CD4-positive, alpha-beta memory T cell (primary cell): ENCODE measurements around the gene ADM2. TPM values are rescaled to one million over a fixed set of nuclear protein-coding genes. Genes with fewer than 3 reads are reported as not detected.

Source experiments
- CTCF ChIA-PET: fragments of 350-600 bp; sonication (Branson Sonifier 250); formaldehyde crosslinking; loops from one replicate; lab custom pipeline; 2021; ENCODE audit warnings: inconsistent platforms; ENCODE audit not compliant: partially characterized antibody; lab: Charles Lee
- POLR2A ChIA-PET: fragments of 350-600 bp; sonication (Branson Sonifier 250); formaldehyde crosslinking; loops from one replicate; lab custom pipeline; 2021; ENCODE audit not compliant: partially characterized antibody; lab: Charles Lee
- DNase-seq, 5 donors: peaks; one replicate each; pipeline versions ENCODE4 v3.0.0 to v3.0.0-alpha.2; 2020 to 2022; ENCODE audit warnings: mixed read lengths in 1 of 5
- H3K27ac ChIP-seq: one replicate; pipeline ENCODE4 v1.7.0; 2013; ENCODE audit warnings: low read depth, low read length
- H3K27me3 ChIP-seq: 2 replicates; pipeline ENCODE4 v1.7.0; 2013; ENCODE audit warnings: mild to moderate bottlenecking, low read length, moderate library complexity; ENCODE audit not compliant: insufficient read depth
- H3K36me3 ChIP-seq: 2 replicates; pipeline ENCODE4 v1.7.0; 2013; ENCODE audit warnings: mild to moderate bottlenecking, low read length, moderate library complexity; ENCODE audit not compliant: insufficient read depth
- H3K4me1 ChIP-seq: 2 replicates; pipeline ENCODE4 v1.7.0; 2013; ENCODE audit warnings: mild to moderate bottlenecking, low read length, moderate library complexity; ENCODE audit not compliant: insufficient read depth
- H3K4me3 ChIP-seq, 2 donors: one replicate each; pipeline ENCODE4 v1.7.0; 2013; ENCODE audit warnings: low read length in 2 of 2, mild to moderate bottlenecking in 1 of 2
- H3K9me3 ChIP-seq, 2 donors: one replicate each; pipeline ENCODE4 v1.7.0; 2013; ENCODE audit warnings: low read length in 2 of 2, control low read depth in 1 of 2; ENCODE audit not compliant: control insufficient read depth in 1 of 2
- H3K27ac Mint-ChIP-seq, 7 donors: one replicate each; pipeline ENCODE4 v1.8.0; 2020 to 2021; ENCODE audit warnings: mixed read lengths in 7 of 7, mild to moderate bottlenecking in 6 of 7, inconsistent platforms in 3 of 7, moderate library complexity in 3 of 7
- H3K27me3 Mint-ChIP-seq, 2 donors: one replicate each; pipeline ENCODE4 v1.8.0; 2020 to 2021; ENCODE audit warnings: mixed read lengths in 2 of 2
- H3K36me3 Mint-ChIP-seq, 2 donors: one replicate each; pipeline ENCODE4 v1.8.0; 2020 to 2021; ENCODE audit warnings: mixed read lengths in 2 of 2, inconsistent platforms in 1 of 2, mild to moderate bottlenecking in 1 of 2
- H3K4me1 Mint-ChIP-seq, 4 donors: one replicate each; pipeline ENCODE4 v1.8.0; 2020 to 2021; ENCODE audit warnings: mixed read lengths in 4 of 4, mild to moderate bottlenecking in 1 of 4
- H3K4me3 Mint-ChIP-seq, 8 donors: one replicate each; pipeline ENCODE4 v1.8.0; 2020 to 2021; ENCODE audit warnings: mixed read lengths in 8 of 8, mild to moderate bottlenecking in 7 of 8, moderate library complexity in 6 of 8, inconsistent platforms in 3 of 8
- H3K9me3 Mint-ChIP-seq, 8 donors: one replicate each; pipeline ENCODE4 v1.8.0; 2020 to 2021; ENCODE audit warnings: mixed read lengths in 8 of 8, mild to moderate bottlenecking in 5 of 8, inconsistent platforms in 3 of 8, moderate library complexity in 1 of 8
- intact Hi-C: fragments of 100-400 bp; cut with micrococcal nuclease; formaldehyde crosslinking; loops from one replicate; pipeline ENCODE4 v1.15.1; 2023
- polyA plus RNA-seq, 2 donors: library from polyadenylated mRNA; unstranded; fragments of 300-500 nt; fragmentation: Illumina TruSeq; gene quantifications; one replicate each; pipeline ENCODE4 v1.2.3, GENCODE V29; 2021
- total RNA-seq, 2 experiments: library from RNA; stranded (reverse); gene quantifications; one replicate each; pipeline ENCODE4 v1.2.3, GENCODE V29; 2021

The ADM2 gene
- total and polyA plus RNA-seq, 4 experiments from 2014 or later, result 0.07 to 4.5 (median 2.4) TPM

DNA sequence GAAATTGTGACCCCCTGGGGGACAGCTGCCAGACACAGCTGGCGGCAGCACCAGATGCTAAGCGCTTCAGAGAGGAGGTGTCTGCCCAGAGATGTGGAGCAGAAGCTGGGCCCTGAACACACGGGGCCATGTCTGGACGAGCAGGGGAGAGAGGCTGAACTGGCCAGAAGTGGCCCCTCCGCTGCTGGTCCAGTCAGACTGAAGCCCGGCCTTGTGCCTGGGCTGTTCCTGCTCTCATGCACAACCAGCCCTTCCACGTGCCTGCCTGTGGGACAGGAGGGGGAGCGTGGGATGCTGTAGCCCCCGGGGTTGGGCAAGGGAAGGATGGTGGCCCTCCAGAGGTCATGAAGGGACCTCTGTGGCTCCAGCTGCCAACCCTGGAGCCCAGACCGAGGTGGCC lies 1.8 kb downstream of the ADM2 start:
- peaks cover 2 to 15% (median 9%) of the 10 kb centered on the region in 4 donors for H3K4me1 Mint-ChIP-seq
- H3K27ac Mint-ChIP-seq, result no peak overlapping the region
- peak overlapping the region in 3 of 8 donors; percentile 26 to 67 (median 60) for H3K4me3 Mint-ChIP-seq
- no peaks in the 10 kb centered on the region for H3K9me3 ChIP-seq
- no peak overlapping the region for H3K27ac ChIP-seq
- H3K4me3 ChIP-seq, result no peak overlapping the region
- no peaks in the 10 kb centered on the region for H3K27me3 Mint-ChIP-seq
- POLR2A ChIA-PET, result interaction anchor here (1.0 to 4.1 kb wide), 2 partner anchors 14 to 39 kb away, joined by 5 to 39 read pairs; no protein-coding TSS in a partner anchor
- intact Hi-C loops, result no loop called here
- DNase-seq, result no peak
- CTCF ChIA-PET, result interaction anchor here (1.1 kb wide), 1 partner anchor 17 kb away, joined by 5 read pairs; no protein-coding TSS in a partner anchor
- H3K4me1 ChIP-seq, result peaks cover 11% of the 10 kb centered on the region
- H3K27me3 ChIP-seq, result no peaks in the 10 kb centered on the region
- no peaks in the 10 kb centered on the region for H3K36me3 ChIP-seq
- H3K9me3 Mint-ChIP-seq, result no peaks in the 10 kb centered on the region
- no peaks in the 10 kb centered on the region for H3K36me3 Mint-ChIP-seq

GRCh38 chr22:50483556-50483955 lies 2.2 kb downstream of the ADM2 start:
- Mint-ChIP-seq H3K9me3 (no peaks in the 10 kb centered on the region), H3K4me3 (no peak overlapping the region), H3K27me3 (no peaks in the 10 kb centered on the region), H3K36me3 (no peaks in the 10 kb centered on the region), H3K27ac (no peak overlapping the region), H3K4me1 (peaks cover 2 to 15% (median 9%) of the 10 kb centered on the region in 4 donors)
- peaks cover 11% of the 10 kb centered on the region for H3K4me1 ChIP-seq
- no peaks in the 10 kb centered on the region for H3K27me3 ChIP-seq
- DNase-seq, result no peak
- ChIA-PET POLR2A (interaction anchor here (0.6 to 4.1 kb wide), 2 partner anchors 14 to 42 kb away, joined by 3 to 39 read pairs; no protein-coding TSS in a partner anchor), CTCF (interaction anchor here (0.9 kb wide), 1 partner anchor 42 kb away, joined by 4 read pairs; the partner anchor contains the start of gene SCO2)
- H3K4me3 ChIP-seq, result no peak overlapping the region
- H3K9me3 ChIP-seq, result no peaks in the 10 kb centered on the region
- intact Hi-C loops, result no loop called here
- no peak overlapping the region for H3K27ac ChIP-seq
- no peaks in the 10 kb centered on the region for H3K36me3 ChIP-seq

DNA sequence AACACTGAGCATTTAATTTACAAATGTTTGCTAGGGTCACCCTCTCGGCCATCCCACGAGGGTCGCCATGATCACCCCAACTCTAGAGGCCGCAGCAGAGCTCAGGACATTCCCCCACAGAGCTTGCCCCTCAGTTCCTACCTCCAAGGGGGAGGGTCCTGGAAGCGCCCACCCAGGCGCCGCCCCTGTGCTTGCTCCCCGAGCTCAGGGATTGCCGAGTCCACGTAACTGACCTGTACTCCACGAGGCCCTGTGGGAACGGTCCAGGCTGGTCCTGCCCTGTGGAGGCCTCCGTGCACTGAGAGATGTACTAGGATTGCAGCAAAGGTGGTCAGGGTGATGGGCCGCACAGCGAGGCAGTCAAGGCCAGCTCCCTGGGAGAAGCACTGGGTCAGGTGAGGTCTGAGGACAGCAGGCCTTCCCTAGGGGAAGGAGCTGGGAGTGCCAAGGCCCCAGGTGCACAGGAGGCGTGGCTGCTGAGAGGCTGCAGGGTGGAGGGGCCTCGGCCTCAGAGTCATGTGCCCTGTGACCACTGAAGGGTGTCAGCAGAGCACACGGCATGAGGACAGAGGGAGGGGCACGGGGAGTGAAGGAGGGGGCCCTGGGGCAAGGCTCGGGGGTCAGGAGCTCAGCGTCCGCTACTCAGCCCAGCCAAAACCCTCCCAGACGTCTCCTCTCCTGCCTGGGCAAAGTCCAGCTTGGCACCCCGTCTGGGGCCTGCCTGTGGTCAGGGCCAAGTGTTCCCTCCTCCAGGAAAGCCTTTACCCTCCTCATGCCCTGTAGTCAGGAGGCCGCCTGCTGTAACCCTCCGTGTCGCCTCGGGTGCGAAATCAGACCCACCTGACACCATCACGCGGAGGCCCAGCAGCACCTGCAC lies 2.9 kb downstream of the ADM2 start:
- ChIA-PET POLR2A (interaction anchor here (0.6 to 4.1 kb wide), 2 partner anchors 15 to 42 kb away, joined by 3 to 39 read pairs; no protein-coding TSS in a partner anchor), CTCF (interaction anchor here (0.9 kb wide), 2 partner anchors 14 to 41 kb away, joined by 4 to 5 read pairs; partner anchors contain the start of gene SCO2)
- Mint-ChIP-seq H3K36me3 (no peaks in the 10 kb centered on the region), H3K4me3 (peak overlapping the region in 3 of 8 donors; percentile 21 to 48 (median 46)), H3K27ac (no peak overlapping the region), H3K9me3 (no peaks in the 10 kb centered on the region), H3K27me3 (no peaks in the 10 kb centered on the region), H3K4me1 (peaks cover 2 to 15% (median 9%) of the 10 kb centered on the region in 4 donors)
- no peaks in the 10 kb centered on the region for H3K27me3 ChIP-seq
- no peak for DNase-seq
- no peaks in the 10 kb centered on the region for H3K9me3 ChIP-seq
- intact Hi-C loops, result no loop called here
- peaks cover 11% of the 10 kb centered on the region for H3K4me1 ChIP-seq
- H3K4me3 ChIP-seq, result no peak overlapping the region
- no peaks in the 10 kb centered on the region for H3K36me3 ChIP-seq
- no peak overlapping the region for H3K27ac ChIP-seq

DNA sequence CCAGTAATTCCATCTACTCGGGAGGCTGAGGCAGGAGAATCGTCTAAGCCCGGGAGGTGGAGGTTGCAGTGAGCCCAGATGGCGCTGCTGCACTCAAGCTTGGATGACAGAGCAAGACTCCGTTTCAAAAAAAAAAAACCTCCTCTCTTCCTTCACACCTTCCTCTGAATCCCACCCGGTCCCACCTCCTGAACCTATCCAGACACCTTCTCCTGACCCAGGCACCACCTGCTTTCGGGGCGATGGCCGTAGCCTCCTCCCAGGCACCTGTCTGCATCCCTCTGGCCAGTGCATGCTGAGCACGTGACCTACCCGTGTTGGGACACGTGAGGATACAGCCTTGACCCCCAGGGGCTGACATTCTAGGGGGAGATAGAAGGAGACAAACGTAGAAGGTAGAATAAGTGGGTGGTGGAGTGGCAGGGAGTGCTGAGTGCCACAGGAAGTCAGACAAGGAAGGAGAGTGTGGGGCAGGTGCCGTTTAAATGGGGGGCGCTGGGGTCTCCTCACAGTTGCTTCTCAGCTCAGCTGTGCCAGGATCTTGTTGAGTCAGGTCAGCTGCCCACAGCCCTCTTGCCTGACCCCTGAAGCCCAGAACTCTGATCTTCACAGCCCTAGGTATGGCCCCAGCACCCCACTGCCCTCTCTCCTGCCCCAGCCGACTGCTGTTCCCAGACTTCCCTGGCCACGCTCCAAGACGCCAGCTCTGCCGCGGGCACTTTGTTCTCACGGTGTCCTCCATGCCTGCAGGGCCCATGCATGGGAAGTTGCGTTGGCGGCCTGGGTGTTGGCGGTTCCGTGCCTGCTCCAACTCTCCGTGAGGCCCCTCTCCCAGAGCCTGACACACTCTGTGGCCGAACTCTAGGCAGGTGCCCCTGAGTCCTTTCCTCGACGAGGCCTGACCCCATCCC lies 4.1 kb downstream of the ADM2 start:
- POLR2A ChIA-PET, result no interaction called here
- Histone ChIP-seq H3K4me1 (peaks cover 11% of the 10 kb centered on the region), H3K27me3 (no peaks in the 10 kb centered on the region), H3K4me3 (no peak overlapping the region), H3K9me3 (no peaks in the 10 kb centered on the region), H3K36me3 (no peaks in the 10 kb centered on the region), H3K27ac (no peak overlapping the region)
- intact Hi-C loops, result no loop called here
- Mint-ChIP-seq H3K36me3 (no peaks in the 10 kb centered on the region), H3K27me3 (no peaks in the 10 kb centered on the region), H3K9me3 (no peaks in the 10 kb centered on the region), H3K4me3 (peak overlapping the region in 1 of 8 donors; percentile 7), H3K27ac (peak overlapping the region in 1 of 7 donors; percentile 30), H3K4me1 (peaks cover 0 to 7% (median 2%) of the 10 kb centered on the region in 4 donors)
- CTCF ChIA-PET, result interaction anchor here (0.9 to 2.2 kb wide), 2 partner anchors 12 to 13 kb away, joined by 5 to 8 read pairs; no protein-coding TSS in a partner anchor
- no peak for DNase-seq

DNA sequence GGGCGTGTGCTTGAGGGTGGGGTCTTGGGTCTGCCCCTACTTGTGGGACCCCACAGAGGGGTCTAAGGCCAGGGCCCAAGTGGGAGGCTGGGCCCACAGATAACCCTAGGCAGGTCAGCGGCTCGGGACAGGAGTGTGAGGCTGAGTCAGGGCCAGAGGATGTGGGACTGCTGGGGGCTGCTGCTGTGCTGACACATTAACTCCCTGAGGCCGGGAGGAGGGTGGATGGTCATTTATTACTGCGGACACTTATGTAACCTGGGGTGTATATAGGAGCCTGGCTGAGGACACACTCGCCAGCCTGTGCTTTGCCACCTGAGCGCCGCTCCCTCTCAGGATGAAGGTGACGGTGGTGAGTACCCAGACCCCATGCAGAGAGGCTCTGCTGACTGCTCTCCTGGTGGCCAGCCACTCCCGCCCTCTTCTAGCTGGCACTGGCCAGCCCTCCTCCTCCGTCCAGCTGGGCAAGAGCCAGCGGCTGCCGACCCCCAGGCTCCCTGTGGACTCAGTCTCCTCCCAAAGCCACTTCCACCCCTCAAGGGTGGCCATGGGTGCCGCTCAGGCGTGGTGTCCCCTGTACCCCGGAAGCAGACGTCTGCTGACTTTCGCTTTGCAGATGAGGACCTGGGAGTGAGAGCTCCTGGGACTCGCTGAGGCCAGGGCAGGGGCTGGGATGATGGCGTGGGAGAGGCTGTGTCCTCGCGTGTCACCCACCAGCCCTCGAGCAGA lies 5.4 kb downstream of the ADM2 start, which contains the start of gene MIOX:
Gene MIOX (plus strand): TSS at position 299 of the 729 bp plus-strand sequence. CDS start 39 bp downstream, at position 338.
- no peaks in the 10 kb centered on the region for H3K36me3 ChIP-seq
- H3K4me1 ChIP-seq, result peaks cover 15% of the 10 kb centered on the region
- Mint-ChIP-seq H3K36me3 (no peaks in the 10 kb centered on the region), H3K4me3 (no peak within 1 kb of the TSS), H3K4me1 (peaks cover 5 to 13% (median 6%) of the 10 kb centered on the region in 4 donors), H3K27me3 (no peaks in the 10 kb centered on the region), H3K9me3 (no peaks in the 10 kb centered on the region), H3K27ac (peak within 1 kb of the TSS in 2 of 7 donors; percentile 4 to 30)
- intact Hi-C loops, result no loop called here
- H3K27me3 ChIP-seq, result no peaks in the 10 kb centered on the region
- POLR2A ChIA-PET, result no interaction called here
- no peak for DNase-seq
- CTCF ChIA-PET, result interaction anchor here (0.8 to 2.2 kb wide), 2 partner anchors 8 to 11 kb away, joined by 3 to 8 read pairs; no protein-coding TSS in a partner anchor
- H3K4me3 ChIP-seq, result no peak within 1 kb of the TSS
- no peaks in the 10 kb centered on the region for H3K9me3 ChIP-seq
- no peak within 1 kb of the TSS for H3K27ac ChIP-seq

DNA sequence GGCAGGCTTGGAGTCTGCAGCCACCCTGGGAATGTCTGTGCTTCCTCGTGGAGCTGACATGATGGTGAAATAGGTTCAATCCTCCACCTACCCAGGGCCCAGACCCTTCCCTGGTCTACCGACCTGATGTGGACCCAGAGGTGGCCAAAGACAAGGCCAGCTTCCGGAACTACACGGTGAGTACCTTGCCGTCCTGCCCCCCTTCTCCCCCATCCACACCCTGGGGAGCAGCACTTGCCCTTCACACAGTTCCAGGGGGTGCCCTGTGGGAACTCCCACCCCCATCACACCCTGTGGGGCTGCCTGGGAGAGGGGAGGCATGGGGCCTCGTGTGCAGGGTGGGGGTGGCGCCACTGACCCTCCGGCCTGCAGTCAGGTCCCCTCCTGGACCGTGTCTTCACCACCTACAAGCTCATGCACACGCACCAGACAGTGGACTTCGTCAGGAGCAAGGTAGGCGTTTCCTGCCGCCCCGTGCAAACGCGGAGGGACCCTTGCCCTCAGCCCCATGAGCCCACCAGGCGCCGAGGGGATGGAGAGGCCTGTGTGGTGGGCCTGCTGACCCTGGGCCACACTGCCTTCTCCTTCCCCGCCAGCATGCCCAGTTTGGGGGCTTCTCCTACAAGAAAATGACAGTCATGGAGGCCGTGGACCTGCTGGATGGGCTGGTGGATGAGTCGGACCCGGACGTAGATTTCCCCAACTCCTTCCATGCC lies 6.1 kb downstream of the ADM2 start:
- POLR2A ChIA-PET, result no interaction called here
- peaks cover 8% of the 10 kb centered on the region for H3K4me1 ChIP-seq
- CTCF ChIA-PET, result interaction anchor here (0.8 to 2.2 kb wide), 2 partner anchors 9 to 10 kb away, joined by 3 to 8 read pairs; no protein-coding TSS in a partner anchor
- Mint-ChIP-seq H3K4me3 (no peak overlapping the region), H3K4me1 (peaks cover 5 to 13% (median 6%) of the 10 kb centered on the region in 4 donors), H3K27me3 (no peaks in the 10 kb centered on the region), H3K27ac (no peak overlapping the region), H3K9me3 (no peaks in the 10 kb centered on the region), H3K36me3 (no peaks in the 10 kb centered on the region)
- no peaks in the 10 kb centered on the region for H3K36me3 ChIP-seq
- DNase-seq, result no peak
- intact Hi-C loops, result no loop called here
- H3K9me3 ChIP-seq, result no peaks in the 10 kb centered on the region
- no peaks in the 10 kb centered on the region for H3K27me3 ChIP-seq
- no peak overlapping the region for H3K4me3 ChIP-seq
- no peak overlapping the region for H3K27ac ChIP-seq
